NCI-H2196 treated with DMSO at 0.1 percent for 48 hours (cell line): Measurements from ENCODE around the gene CAD.

Experiments
- DNase-seq: peaks from one replicate; lab custom pipeline; 2025; ENCODE audit not compliant: unreplicated experiment; lab: John Stamatoyannopoulos, UW

CAD gene

DNA sequence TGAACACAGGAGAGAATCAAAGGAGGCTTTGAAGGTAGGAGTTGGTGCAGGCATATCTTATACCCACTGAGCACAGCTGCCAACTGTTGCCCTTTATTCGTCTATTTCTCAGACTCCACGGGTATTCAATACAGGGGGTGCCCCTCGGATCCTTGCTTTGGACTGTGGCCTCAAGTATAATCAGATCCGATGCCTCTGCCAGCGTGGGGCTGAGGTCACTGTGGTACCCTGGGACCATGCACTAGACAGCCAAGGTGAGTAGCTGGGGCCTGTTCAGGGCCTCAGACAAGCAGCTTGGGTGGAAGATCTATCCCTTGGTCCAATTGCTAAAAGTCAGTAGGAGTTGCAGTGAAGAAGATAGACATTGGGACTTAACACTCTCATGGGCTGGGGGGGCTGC is 5.2 kb downstream of the CAD start:
- no peak for DNase-seq

DNA sequence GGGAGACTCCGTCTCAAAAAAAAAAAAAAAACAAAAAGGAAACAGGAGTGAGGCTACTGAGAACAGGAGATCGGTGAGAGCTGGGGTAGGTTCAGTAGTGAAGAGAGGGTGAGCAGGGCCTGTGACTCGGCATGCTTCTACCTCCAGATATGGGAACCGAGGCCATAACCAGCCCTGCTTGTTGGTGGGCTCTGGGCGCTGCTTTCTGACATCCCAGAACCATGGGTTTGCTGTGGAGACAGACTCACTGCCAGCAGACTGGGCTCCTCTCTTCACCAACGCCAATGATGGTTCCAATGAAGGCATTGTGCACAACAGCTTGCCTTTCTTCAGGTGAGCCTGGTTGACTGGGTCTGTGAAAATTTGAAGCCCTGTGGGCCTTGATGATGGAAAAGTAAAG is 6.2 kb downstream of the CAD start:
- no peak for DNase-seq

DNA sequence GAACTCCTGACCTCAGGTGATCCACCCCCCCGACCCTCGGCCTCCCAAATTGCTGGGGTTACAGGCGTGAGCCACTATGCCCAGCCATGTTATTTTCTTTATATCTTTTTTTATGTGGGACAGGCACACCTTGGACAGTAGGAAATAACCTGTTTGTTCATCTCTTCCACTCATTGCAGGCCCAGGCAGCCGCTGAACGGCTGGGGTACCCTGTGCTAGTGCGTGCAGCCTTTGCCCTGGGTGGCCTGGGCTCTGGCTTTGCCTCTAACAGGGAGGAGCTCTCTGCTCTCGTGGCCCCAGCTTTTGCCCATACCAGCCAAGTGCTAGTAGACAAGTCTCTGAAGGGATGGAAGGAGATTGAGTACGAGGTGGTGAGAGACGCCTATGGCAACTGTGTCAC is 8.4 kb downstream of the CAD start:
- no peak for DNase-seq

DNA sequence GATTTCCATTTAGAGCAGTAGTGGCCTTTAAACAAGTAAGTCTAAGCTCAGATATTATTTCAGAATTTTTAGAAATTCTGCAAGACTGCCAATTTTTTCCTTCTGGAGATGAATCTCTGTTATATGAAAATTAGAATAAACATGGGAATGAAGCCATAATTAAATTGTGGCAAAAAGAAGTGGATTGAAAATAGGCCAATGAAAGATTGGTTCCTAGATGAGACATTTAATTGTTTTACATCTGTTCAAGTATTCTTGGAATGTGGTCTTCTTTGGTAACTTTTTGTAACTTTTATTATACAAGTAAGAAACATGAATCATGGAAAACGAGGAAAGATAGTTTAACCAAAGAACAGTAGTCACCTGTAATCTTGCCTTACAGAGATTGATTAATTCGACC is 10.3 kb downstream of the CAD start:
- DNase-seq = no peak

- DNase-seq = no peak
Observed at GRCh38 chr2:27231921-27232320, 14.8 kb downstream of the CAD start.

- DNase-seq = no peak
Observed at GRCh38 chr2:27233341-27233740, 16.2 kb downstream of the CAD start.

DNA sequence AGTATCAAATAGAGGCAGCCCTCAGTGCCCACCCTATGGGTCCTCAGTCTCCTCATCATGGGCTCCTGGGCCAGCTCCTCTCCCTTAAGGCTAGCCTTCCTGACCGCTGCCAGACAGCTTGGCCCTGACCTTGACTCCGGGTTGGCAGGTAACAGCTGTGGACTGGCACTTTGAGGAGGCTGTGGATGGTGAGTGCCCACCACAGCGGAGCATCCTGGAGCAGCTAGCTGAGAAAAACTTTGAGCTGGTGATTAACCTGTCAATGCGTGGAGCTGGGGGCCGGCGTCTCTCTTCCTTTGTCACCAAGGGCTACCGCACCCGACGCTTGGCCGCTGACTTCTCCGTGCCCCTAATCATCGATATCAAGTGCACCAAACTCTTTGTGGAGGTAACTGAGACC is 19.0 kb downstream of the CAD start:
- no peak for DNase-seq

GRCh38 chr2:27236626-27237025 is 19.5 kb downstream of the CAD start:
- no peak for DNase-seq

GRCh38 chr2:27237341-27237945 is 20.3 kb downstream of the CAD start:
- DNase-seq = no peak

- DNase-seq = no peak
Observed at GRCh38 chr2:27238976-27239375, 21.8 kb downstream of the CAD start.

DNA sequence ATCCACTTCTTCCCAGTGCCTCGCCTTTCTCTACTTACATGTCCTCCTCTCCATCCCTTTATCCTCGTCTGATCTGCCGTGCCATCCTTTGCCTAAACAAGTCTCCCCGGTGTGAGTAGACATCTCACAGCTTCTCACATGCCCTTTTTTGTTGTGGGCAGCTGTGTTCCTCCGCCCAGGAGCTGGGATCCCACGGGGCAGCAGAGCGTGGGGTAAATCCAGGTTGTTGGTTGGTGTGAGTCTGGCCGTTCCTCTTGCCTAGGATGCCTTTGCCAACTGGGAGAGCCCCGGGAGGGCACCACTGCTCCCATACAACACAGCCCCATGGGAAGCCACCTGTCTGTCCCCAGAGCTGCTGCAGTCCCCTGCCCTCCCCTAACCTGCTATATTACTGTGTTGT is 23.2 kb downstream of the CAD start:
- DNase-seq = no peak

DNA sequence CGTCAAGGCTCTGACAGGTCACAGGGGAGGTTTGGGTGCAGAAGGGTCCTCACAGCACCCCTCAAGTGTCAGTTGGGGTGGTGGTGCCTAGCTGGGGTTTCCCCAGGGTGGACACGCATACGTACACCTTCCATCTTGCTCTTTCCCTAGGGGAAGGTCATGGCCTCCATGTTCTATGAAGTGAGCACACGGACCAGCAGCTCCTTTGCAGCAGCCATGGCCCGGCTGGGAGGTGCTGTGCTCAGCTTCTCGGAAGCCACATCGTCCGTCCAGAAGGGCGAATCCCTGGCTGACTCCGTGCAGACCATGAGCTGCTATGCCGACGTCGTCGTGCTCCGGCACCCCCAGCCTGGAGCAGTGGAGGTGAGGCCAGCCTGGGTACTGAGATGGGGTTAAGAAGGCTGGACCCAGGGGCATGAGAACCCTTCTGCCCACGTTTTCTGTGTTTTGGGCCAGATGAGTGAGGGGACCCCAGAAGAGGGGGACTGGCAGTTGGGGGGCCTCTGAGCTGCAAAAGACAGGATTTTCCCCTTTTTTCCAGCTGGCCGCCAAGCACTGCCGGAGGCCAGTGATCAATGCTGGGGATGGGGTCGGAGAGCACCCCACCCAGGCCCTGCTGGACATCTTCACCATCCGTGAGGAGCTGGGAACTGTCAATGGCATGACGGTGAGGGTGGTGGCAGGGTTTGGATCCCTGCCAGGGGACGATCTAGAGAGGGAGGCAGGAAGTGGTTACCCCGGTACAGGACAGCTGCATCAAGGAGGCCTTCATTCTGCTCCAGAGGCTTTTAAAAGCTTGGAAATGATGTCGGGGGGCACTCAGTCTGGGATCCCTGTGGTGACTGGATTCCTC is 24.8 kb downstream of the CAD start:
- no peak for DNase-seq

GRCh38 chr2:27242614-27242951 is 25.4 kb downstream of the CAD start:
- no peak for DNase-seq

- no peak for DNase-seq
Observed at GRCh38 chr2:27243391-27244130, 26.4 kb downstream of the CAD start.

DNA sequence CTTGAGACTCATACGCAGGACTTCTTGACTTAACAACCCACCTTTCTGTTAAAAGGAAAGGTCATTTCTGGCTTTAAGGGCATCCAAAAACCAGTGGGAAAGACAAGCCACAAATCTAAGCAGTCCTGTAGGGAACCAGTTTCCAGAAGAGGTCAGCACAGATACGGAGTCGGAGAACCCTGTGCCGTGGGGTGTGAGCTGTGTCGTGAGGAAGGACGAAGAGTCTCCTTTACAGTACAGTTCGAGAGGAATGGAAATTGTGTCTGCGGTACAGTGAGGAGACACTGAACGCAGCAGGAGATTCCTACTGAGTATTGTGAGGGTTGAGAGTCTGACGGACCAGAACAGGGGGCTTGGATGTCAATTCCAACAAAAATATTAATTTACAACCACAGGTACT is 27.9 kb downstream of the CAD start:
- DNase-seq = no peak

DNA sequence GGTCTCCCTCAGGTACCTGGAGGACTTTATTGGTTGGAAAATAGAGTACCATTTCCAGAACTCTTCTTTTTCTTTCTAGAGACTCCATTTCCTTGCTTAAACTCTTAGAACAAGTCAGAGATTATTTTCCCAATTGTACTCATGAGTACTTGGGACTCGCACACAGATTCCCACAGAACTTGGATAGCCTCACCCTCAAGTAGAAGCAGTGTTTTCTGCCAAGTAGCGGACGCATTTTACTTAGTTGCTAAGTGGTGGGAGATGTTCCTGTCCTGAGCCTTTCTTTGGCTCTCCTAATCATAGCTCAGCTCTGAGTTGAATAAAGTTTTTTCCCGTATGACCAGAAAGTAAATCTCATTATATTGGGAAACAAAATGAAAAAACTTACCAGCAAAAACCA is 28.5 kb downstream of the CAD start:
- no peak for DNase-seq

DNA sequence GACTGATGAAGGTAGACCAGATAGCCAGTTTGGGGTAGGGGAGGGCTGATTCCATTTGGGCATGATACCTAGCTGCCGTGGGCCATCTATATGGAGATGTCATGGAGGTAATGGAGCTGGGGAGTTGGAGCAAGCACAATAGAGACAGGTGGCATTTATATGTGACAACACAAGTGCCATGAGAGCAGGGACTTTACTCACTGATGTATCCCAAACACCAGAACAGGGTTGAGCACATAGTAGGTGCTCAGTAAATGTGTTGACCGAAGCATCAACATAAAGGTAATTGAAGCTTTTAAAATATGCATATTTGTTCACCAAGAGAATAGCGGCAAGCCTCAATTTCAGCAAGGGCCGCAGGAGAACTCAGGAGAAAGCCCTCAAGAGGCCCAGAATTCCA is 30.7 kb downstream of the CAD start:
- no peak for DNase-seq

DNA sequence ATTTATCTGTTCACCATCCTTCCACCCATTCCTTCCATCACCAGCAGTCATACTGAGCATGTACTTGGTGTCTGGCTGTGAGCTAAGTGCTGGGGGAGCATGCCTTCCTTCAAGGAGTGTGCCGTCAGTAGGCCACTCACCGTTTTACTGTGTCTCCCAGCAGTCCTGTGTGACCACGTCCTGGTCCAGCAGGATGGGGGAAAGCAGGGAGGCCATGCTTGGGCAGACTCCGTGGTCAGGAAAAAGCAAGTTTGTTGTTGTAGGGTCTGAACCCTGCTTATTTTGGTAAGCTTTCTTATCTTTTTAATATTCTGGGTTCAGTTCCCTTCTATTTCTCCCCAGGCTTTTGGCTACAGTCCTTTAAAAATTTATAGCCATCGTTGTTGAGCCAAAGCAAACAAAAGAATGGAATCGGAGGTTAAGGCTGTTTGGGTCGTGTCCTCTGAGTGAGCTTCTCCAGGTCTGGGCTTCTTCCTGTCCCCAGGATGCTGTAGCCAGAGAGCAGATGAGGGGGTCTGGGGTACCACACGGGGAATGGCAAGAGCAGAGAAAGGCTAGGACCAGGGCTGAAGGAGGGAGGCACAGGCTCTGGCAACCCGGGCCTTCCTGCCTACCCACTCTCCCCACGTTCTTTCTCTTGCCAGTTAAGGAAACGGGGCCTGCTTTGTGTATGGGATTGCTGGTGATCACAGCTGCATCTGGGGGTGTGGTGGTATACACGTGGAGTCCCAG is 32.2 kb downstream of the CAD start:
- DNase-seq = no peak

DNA sequence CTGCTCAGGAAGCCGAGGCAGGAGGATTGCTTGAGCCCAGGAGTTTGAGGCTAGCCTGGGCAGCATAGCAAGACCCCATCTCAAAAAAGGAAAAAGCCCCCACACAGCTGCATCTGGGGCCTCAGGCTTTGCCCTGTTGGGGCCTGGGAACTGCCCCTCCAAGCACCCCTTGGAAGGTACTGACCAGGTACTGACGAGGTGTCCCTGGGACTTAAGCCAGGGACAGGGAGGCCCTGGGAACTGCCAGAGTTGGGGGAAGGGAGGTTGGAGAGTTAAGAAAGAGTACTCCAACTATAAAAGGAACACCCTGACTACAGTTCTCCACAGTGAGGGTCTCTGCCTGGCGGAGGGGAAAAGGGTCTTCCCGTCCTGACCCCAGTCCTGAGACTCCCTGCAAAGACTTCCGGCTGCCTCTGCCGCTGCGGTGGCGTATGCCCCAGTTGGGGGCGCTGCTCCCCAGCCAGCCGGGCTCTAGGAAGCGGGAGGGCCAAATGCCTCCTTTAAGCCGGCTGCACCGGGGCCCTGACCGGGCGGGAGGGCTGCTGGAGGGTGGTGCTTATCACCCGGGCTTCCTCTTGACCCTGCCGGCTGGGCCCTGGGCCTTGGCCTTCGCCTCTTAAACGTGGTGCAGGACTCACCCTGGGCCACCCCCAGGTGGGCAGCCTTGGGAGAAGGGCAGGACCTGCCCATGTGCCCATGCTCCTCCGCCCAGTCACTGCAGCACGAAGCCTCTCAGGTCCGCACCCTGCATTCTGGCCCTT is 32.9 kb downstream of the CAD start:
- DNase-seq = no peak

- no peak for DNase-seq
Observed at GRCh38 chr2:27250652-27251379, 33.6 kb downstream of the CAD start.
